HepG2 (cell line): ENCODE results near the gene ASCL3. TPM values are rescaled to one million over a fixed set of nuclear protein-coding genes. Genes with fewer than 3 reads are reported as not detected.

Experiments
- ATAC-seq: fragments of 200-7000 bp; cut with Tn5 transposase; 3 replicates; pipeline ENCODE4 v1.9.1; 2020; ENCODE audit warnings: mild to moderate bottlenecking, moderate library complexity
- BruUV-seq: library from RNA; stranded (reverse); fragments of 400-500 nt; replicated peaks from 2 replicates; lab custom pipeline; 2021; lab: Mats Ljungman, UMichigan
- CTCF ChIA-PET: fragments of 300-600 bp; formaldehyde crosslinking; extraction: SDS; loops from one replicate; lab custom pipeline; 2021; ENCODE audit warnings: low total read pairs, inconsistent platforms, low intra/inter-chr PET ratio; lab: Yijun Ruan, JAX
- POLR2A ChIA-PET: fragments of 350-600 bp; sonication (Branson Sonifier 250); formaldehyde crosslinking; loops from one replicate; lab custom pipeline; 2020; ENCODE audit warnings: antibody characterized with exemption, inconsistent platforms; lab: Yijun Ruan, JAX
- DNase-seq: peaks from one replicate; pipeline ENCODE4 v3.0.0-alpha.2; 2015; ENCODE audit warnings: low spot score
- FAIRE-seq: peaks from 3 replicates; lab custom pipeline; 2011; peaks lifted over from hg19 to GRCh38; lab: Jason Lieb, UNC
- H2AFZ ChIP-seq: one replicate; pipeline ENCODE4 v1.6.1; 2011; ENCODE audit warnings: low read length, inconsistent platforms
- H3K27ac ChIP-seq: fragments of 300-600 bp; 3 replicates; pipeline ENCODE4 v1.8.0; 2011; ENCODE audit warnings: mixed run types, mild to moderate bottlenecking, mixed read lengths, low read length, inconsistent platforms; ENCODE audit not compliant: insufficient read depth; ENCODE audit errors: extremely low read length
- H3K27me3 ChIP-seq, 2 experiments: fragments of 200-600 bp in 1 of 2; 2 replicates in 1 of 2; 3 replicates in 1 of 2; pipeline versions ENCODE4 v1.6.0 to v1.8.0; 2011; ENCODE audit warnings: low read length in 2 of 2, mild to moderate bottlenecking in 2 of 2, moderate library complexity in 2 of 2, inconsistent platforms in 1 of 2; ENCODE audit not compliant: insufficient read depth in 2 of 2, control insufficient read depth in 1 of 2
- H3K36me3 ChIP-seq, 2 experiments: fragments of 200-600 bp in 1 of 2; replicated peaks in 1 of 2; 2 replicates in 1 of 2; 3 replicates in 1 of 2; pipeline versions ENCODE4 v1.5.1 to v1.8.0; 2011; ENCODE audit warnings: low read length in 2 of 2, inconsistent platforms in 1 of 2; ENCODE audit not compliant: insufficient read depth in 2 of 2, control insufficient read depth in 1 of 2
- H3K4me1 ChIP-seq: 2 replicates; pipeline ENCODE4 v1.5.1; 2012; ENCODE audit warnings: low read length, inconsistent platforms; ENCODE audit not compliant: insufficient read depth
- H3K4me2 ChIP-seq: 2 replicates; pipeline ENCODE4 v1.6.0; 2011; ENCODE audit warnings: low read depth, low read length, inconsistent platforms
- H3K4me3 ChIP-seq, 3 experiments: fragments of 200-600 bp in 1 of 3; sonication (generic), shearing (Covaris generic) in 1 of 3; replicated peaks in 1 of 3; 2 replicates each; pipeline ENCODE4 v1.5.1; 2011 to 2016; ENCODE audit warnings: low read length in 3 of 3, inconsistent platforms in 2 of 3, low read depth in 2 of 3, mild to moderate bottlenecking in 2 of 3, control low read depth in 1 of 3, mixed read lengths in 1 of 3; ENCODE audit not compliant: insufficient read depth in 1 of 3
- H3K79me2 ChIP-seq: one replicate; pipeline ENCODE4 v1.6.1; 2011; ENCODE audit warnings: low read length, inconsistent platforms; ENCODE audit not compliant: insufficient read depth
- H3K9ac ChIP-seq: 2 replicates; pipeline ENCODE4 v1.6.0; 2011; ENCODE audit warnings: mild to moderate bottlenecking, low read depth, low read length, inconsistent platforms; ENCODE audit not compliant: insufficient read depth
- H3K9me3 ChIP-seq: 2 replicates; pipeline ENCODE4 v1.5.1; 2012; ENCODE audit warnings: mild to moderate bottlenecking, low read length
- H4K20me1 ChIP-seq: 2 replicates; pipeline ENCODE4 v1.6.0; 2011; ENCODE audit warnings: inconsistent platforms, mild to moderate bottlenecking, low read length, moderate library complexity; ENCODE audit not compliant: insufficient read depth
- HOXA5 ChIP-seq: sonication (generic); formaldehyde crosslinking; IDR thresholded peaks from 2 replicates; pipeline ENCODE4 v1.4.0; 2020; ENCODE audit warnings: missing genetic modification reagents
- KMT2A ChIP-seq: sonication (generic); formaldehyde crosslinking; IDR thresholded peaks from 2 replicates; pipeline ENCODE4 v1.4.0; 2020; ENCODE audit warnings: missing genetic modification reagents
- MAZ ChIP-seq, 2 experiments: sonication (generic) in 1 of 2; formaldehyde crosslinking in 1 of 2; IDR thresholded peaks; 2 replicates each; pipeline versions ENCODE4 v1.5.0 to v1.6.1; 2012 to 2020; ENCODE audit warnings: low read depth in 2 of 2, mild to moderate bottlenecking in 2 of 2, borderline replicate concordance in 1 of 2, improper control_type of control experiment in 1 of 2, low read length in 1 of 2, missing genetic modification reagents in 1 of 2, moderate library complexity in 1 of 2
- ZBTB21 ChIP-seq: sonication (generic); formaldehyde crosslinking; IDR thresholded peaks from 2 replicates; pipeline ENCODE4 v1.4.0; 2020; ENCODE audit warnings: missing genetic modification reagents
- ZNF205 ChIP-seq: IDR thresholded peaks from 2 replicates; pipeline ENCODE4 v1.6.1; 2018; ENCODE audit warnings: missing biosample characterization, missing genetic modification reagents
- ZNF33A ChIP-seq: sonication (generic); formaldehyde crosslinking; IDR thresholded peaks from 2 replicates; pipeline ENCODE4 v1.5.1; 2020; ENCODE audit warnings: missing genetic modification reagents, mild to moderate bottlenecking, moderate library complexity, borderline replicate concordance
- ZNF446 ChIP-seq: sonication (generic); formaldehyde crosslinking; IDR thresholded peaks from 2 replicates; pipeline ENCODE4 v1.5.0; 2020; ENCODE audit warnings: mild to moderate bottlenecking, missing genetic modification reagents
- ZNF572 ChIP-seq: sonication (generic); formaldehyde crosslinking; IDR thresholded peaks from 2 replicates; pipeline ENCODE4 v1.5.1; 2020; ENCODE audit warnings: mild to moderate bottlenecking, missing genetic modification reagents
- ZNF577 ChIP-seq: sonication (generic); formaldehyde crosslinking; IDR thresholded peaks from 2 replicates; pipeline ENCODE4 v1.4.0; 2020; ENCODE audit warnings: mild to moderate bottlenecking, low read depth, missing genetic modification reagents, borderline replicate concordance
- ZNF670 ChIP-seq: sonication (generic); formaldehyde crosslinking; IDR thresholded peaks from 2 replicates; pipeline ENCODE4 v1.8.0; 2022; ENCODE audit warnings: mild to moderate bottlenecking, missing genetic modification reagents, borderline replicate concordance
- ZNF766 ChIP-seq: sonication (generic); formaldehyde crosslinking; IDR thresholded peaks from 2 replicates; pipeline ENCODE4 v1.5.0; 2020; ENCODE audit warnings: missing genetic modification reagents, borderline replicate concordance
- WGBS: methylation state at CpG from one replicate; pipeline ENCODE4 v1.1.6; 2017; ENCODE audit warnings: low lambda C conversion rate; 5-methylcytosine and 5-hydroxymethylcytosine counted together
- in situ Hi-C: cut with HindIII; loops from 2 replicates; pipeline ENCODE4 v1.10.0; 2017; ENCODE audit warnings: low pct_unique_long_range_greater_than_20kb; ENCODE audit not compliant: extremely low pct_ligation_motif_present
- intact Hi-C: fragments of 100-400 bp; cut with micrococcal nuclease; formaldehyde crosslinking; loops from one replicate; pipeline ENCODE4 v1.10.0; 2022; ENCODE audit not compliant: unreplicated experiment
- polyA plus RNA-seq, 8 experiments: library from polyadenylated mRNA; depleted of rRNA in 3 of 8; stranded (reverse) in 7 of 8; unstranded in 1 of 8; fragments of >200 nt; fragmentation: Illumina TruSeq in 4 of 8; extraction: Trizol in 4 of 8; gene quantifications; 2 replicates each; pipeline versions ENCODE4 v1.2.1 to v1.2.3, GENCODE V29; 2011 to 2016; ENCODE audit warnings: low read depth in 4 of 8, missing spikeins in 1 of 8, mixed read lengths in 1 of 8; ENCODE audit not compliant: insufficient read depth in 1 of 8
- total RNA-seq, 5 experiments: library from RNA; depleted of rRNA; stranded (reverse); fragments of >200 nt; fragmentation: Illumina TruSeq; extraction: Trizol; gene quantifications; 2 replicates each; pipeline ENCODE4 v1.2.3, GENCODE V29; 2016; ENCODE audit warnings: low read depth in 1 of 5

Gene ASCL3
- total and polyA plus RNA-seq, 2 of the 13 experiments (the other 11 are each of a cell fraction or from before 2014, with no cell fraction given) = not detected

DNA sequence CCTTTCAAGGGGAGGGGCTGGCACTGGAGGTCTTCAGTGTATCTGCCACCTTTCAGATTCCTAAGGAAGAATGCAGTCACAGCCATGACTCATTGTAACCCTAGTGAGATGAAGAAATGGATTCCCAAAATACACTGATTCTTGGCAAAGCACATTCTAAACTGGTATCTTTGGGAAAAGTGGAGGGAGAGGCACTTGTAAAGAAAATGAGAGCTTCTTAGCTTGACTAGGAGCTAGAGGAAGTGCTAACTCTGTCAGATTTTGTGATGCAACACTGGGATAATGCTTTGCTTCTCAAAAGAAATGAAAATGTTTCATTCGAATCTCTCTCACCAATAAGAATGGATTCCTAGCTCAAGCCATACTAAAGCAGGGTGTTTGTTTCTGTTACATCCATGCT lies 46.6 kb upstream of the ASCL3 start:
- DNase-seq (no peak), FAIRE-seq (no peak)
- H3K9me3 ChIP-seq = no peaks in the 10 kb centered on the region
- TF ChIP-seq ZNF446 (CRISPR knock-in tag) (no peak), MAZ (IDR thresholded peaks at IDR 0.05; ENCODE audit: borderline replicate concordance, low read depth, low read length) (no peak), MAZ (CRISPR knock-in tag; IDR thresholded peaks at IDR 0.05; ENCODE audit: low read depth) (no peak), ZNF577 (CRISPR knock-in tag) (no peak), KMT2A (CRISPR knock-in tag) (no peak), ZNF205 (CRISPR knock-in tag) (no peak), ZNF766 (CRISPR knock-in tag) (no peak), ZNF33A (CRISPR knock-in tag) (no peak), ZBTB21 (CRISPR knock-in tag) (no peak), ZNF670 (no peak), HOXA5 (no peak), ZNF572 (no peak)
- TF ChIP-seq, all 625 proteins: peak for 0
- no TSS peak for BruUV-seq
- no peaks in the 10 kb centered on the region for H4K20me1 ChIP-seq
- peaks cover 16% of the 10 kb centered on the region for H3K4me1 ChIP-seq
- H3K4me3 ChIP-seq = no peak overlapping the region
- intact Hi-C loops (no loop called here), in situ Hi-C loops (no loop called here)
- H2AFZ ChIP-seq = no peak overlapping the region
- H3K27ac ChIP-seq = no peak overlapping the region
- no peak overlapping the region for H3K4me2 ChIP-seq
- peaks cover 0 to 17% of the 10 kb centered on the region in 2 experiments; a peak in 1 of 5 replicates for H3K27me3 ChIP-seq
- no peak overlapping the region for H3K9ac ChIP-seq
- H3K36me3 ChIP-seq = no peaks in the 10 kb centered on the region
- WGBS = 25% methylated on average over 1 of the region's 1 CpG
- ATAC-seq = no peak
- CTCF ChIA-PET = no interaction called here
- H3K79me2 ChIP-seq = no peaks in the 10 kb centered on the region
- POLR2A ChIA-PET = no interaction called here
